Stimulated activated CD4-positive, alpha-beta T cell treated with anti-CD3 and anti-CD28 coated beads, Interleukin-15, amount 100 ng/mL, for 1 hour (primary cell): ENCODE measurements around the gene SMARCA4.
"Not testable (repeated sequence)": the region's sequence is repeated elsewhere in the genome, so short reads cannot be mapped to it uniquely, and the experiment has no call there.

ENCODE experiments used
- DNase-seq, 2 donors: peaks; one replicate each; pipeline ENCODE4 v3.0.0-alpha.2; 2020; ENCODE audit warnings: low read depth in 1 of 2, low spot score in 1 of 2

Gene SMARCA4

GRCh38 chr19:11061952-11062351 lies 101.1 kb downstream of the SMARCA4 start:
- DNase-seq, result no peak

- DNase-seq, result no peak
Measured at GRCh38 chr19:11063434-11063833, 102.6 kb downstream of the SMARCA4 start.

- DNase-seq, result no peak
Measured at GRCh38 chr19:11064831-11065303, 104.0 kb downstream of the SMARCA4 start.

GRCh38 chr19:11066326-11066725 lies 105.5 kb downstream of the SMARCA4 start:
- DNase-seq, result no peak

- no peak for DNase-seq
Measured at GRCh38 chr19:11067356-11068113, 106.7 kb downstream of the SMARCA4 start.

- no peak for DNase-seq
Measured at GRCh38 chr19:11069561-11069960, 108.7 kb downstream of the SMARCA4 start.

- no peak for DNase-seq
Measured at GRCh38 chr19:11070123-11070522, 109.3 kb downstream of the SMARCA4 start.

DNA sequence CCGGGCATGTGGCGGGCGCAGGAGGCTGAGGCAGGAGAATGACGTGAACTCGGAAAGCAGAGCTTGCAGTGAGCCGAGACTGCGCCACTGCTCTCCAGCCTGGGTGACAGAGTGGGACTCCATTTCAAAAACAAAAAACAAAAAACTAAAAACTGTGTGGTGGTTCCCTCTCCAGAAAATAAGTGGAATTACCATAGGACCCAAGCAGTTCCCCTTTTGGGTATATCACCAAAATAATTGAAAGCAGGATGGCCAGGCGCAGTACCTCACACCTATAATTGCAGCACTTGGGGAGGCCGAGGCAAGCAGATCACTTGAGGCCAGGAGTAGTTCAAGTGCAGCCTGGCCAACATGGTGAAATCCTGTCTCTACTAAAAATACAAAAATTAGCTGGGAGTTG lies 112.7 kb downstream of the SMARCA4 start:
- no peak for DNase-seq

DNA sequence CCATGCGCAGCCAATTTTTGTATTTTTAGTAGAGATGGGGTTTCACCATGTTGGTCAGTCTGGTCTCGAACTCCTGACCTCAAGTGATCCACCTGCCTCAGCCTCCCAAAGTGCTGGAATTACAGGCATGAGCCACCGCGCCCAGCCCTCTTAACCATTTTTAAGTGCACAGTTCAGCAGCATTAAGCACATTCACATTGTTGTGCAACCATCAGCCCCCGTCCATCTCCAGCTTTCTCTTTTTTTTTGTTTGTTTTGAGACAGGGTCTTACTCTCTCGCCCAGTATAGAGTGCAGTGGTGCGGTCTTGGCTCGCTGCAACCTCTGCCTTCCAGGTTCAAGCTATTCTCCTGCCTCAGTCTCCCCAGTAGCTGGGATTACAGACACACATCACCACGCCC lies 116.0 kb downstream of the SMARCA4 start:
- not testable (repeated sequence) for DNase-seq

DNA sequence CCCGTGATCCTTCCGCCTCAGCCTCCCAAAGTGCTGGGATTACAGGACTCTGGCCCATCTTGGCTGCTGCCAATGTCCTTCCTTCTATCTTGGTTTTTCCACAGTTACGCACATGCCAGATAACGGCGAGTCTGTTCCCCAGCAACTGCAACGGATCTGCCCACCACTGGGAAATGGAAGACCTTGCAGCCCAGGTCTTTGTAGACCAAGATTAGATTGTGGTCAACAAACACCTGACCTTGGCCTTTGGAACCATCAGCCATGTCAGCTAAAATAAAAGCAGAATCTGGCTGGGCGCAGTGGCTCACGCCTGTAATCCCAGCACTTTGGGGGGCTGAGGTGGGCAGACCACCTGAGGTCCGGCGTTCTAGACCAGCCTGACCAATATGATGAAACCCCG lies 118.1 kb downstream of the SMARCA4 start:
- DNase-seq, result no peak

GRCh38 chr19:11079999-11080398 lies 119.2 kb downstream of the SMARCA4 start:
- DNase-seq, result no peak

- DNase-seq, result no peak
Measured at GRCh38 chr19:11087870-11088505, 127.2 kb downstream of the SMARCA4 start.

- no peak for DNase-seq
Measured at GRCh38 chr19:11088506-11089253, 127.8 kb downstream of the SMARCA4 start.

DNA sequence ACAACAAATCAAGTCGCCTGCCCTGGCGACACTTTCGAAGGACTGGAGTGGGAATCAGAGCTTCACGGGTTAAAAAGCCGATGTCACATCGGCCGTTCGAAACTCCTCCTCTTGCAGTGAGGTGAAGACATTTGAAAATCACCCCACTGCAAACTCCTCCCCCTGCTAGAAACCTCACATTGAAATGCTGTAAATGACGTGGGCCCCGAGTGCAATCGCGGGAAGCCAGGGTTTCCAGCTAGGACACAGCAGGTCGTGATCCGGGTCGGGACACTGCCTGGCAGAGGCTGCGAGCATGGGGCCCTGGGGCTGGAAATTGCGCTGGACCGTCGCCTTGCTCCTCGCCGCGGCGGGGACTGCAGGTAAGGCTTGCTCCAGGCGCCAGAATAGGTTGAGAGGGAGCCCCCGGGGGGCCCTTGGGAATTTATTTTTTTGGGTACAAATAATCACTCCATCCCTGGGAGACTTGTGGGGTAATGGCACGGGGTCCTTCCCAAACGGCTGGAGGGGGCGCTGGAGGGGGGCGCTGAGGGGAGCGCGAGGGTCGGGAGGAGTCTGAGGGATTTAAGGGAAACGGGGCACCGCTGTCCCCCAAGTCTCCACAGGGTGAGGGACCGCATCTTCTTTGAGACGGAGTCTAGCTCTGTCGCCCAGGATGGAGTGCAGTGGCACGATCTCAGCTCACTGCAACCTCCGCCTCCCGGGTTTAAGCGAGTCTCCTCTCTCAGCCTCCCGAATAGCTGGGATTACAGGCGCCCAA lies 128.6 kb downstream of the SMARCA4 start, which contains the start of gene LDLR:
Gene LDLR (plus strand): TSS at position 210 of the 760 bp plus-strand sequence. CDS start 86 bp downstream, at position 296.
- DNase-seq, result peak; percentile 42 to 43

DNA sequence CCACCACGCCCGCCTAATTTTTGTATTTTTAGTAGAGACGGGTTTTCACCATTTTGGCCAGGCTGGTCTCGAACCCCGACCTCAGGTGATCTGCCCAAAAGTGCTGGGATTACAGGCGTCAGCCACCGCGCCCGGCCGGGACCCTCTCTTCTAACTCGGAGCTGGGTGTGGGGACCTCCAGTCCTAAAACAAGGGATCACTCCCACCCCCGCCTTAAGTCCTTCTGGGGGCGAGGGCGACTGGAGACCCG lies 129.1 kb downstream of the SMARCA4 start:
- DNase-seq, result not testable (repeated sequence)

DNA sequence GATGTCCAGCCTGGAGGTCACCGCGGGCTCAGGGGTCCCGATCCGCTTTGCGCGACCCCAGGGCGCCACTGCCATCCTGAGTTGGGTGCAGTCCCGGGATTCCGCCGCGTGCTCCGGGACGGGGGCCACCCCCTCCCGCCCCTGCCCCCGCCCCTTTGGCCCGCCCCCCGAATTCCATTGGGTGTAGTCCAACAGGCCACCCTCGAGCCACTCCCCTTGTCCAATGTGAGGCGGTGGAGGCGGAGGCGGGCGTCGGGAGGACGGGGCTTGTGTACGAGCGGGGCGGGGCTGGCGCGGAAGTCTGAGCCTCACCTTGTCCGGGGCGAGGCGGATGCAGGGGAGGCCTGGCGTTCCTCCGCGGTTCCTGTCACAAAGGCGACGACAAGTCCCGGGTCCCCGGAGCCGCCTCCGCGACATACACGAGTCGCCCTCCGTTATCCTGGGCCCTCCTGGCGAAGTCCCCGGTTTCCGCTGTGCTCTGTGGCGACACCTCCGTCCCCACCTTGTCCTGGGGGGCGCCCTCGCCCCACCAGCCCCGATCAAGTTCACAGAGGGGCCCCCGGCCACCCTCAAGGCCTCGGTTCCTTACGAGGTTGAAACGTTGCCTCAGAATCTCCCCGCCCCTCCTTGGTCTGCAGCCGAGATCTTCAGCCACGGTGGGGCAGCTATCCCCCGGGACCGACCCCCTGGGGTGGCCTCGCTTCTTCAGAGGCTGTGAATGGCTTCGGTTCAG lies 129.6 kb downstream of the SMARCA4 start:
- peak; percentile 93 to 96 for DNase-seq

- no peak for DNase-seq
Measured at GRCh38 chr19:11090997-11091702, 130.3 kb downstream of the SMARCA4 start.

DNA sequence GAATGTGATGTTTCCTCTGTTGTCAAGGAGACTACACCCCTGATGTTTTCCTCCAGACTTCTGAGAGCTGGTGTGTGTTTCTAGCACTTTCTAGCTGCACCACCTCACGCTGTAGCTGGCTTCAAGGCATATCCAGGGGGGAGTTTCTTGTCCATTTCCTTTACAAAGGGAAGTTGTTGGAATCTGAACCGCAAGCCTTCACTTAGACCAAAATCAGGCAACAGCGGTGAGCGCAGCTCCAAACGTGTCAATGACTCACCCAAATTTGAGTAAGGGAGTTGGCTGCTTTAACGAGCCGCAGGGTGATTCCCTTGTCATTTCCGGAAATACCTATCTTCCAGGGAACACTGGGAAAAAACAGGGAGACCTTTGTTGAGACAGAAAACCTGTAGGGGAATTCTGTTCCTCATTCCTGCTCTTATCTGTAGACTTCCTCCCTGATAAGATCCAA lies 130.9 kb downstream of the SMARCA4 start:
- DNase-seq, result peak in 1 of 2 donors; percentile 27

GRCh38 chr19:11092181-11092538 lies 131.3 kb downstream of the SMARCA4 start:
- DNase-seq, result no peak

- DNase-seq, result no peak
Measured at GRCh38 chr19:11093689-11094238, 132.9 kb downstream of the SMARCA4 start.
